ENCODE measurements around the gene RXRA. TPM values are rescaled to one million over a fixed set of nuclear protein-coding genes. Genes with fewer than 3 reads are reported as not detected.

The RXRA gene
- total and polyA plus RNA-seq, 7 donors, result 37.7 to 192 (median 139) TPM

GRCh38 chr9:134402182-134402581 lies 75.9 kb downstream of the RXRA start:
- Histone ChIP-seq H3K27ac (peak overlapping the region; percentile 81), H3K9me3 (no peaks in the 10 kb centered on the region), H3K4me3 (no peak overlapping the region), H3K36me3 (ENCODE audit: insufficient read depth in 1 of 2, low read depth in 1 of 2) (no peaks in the 10 kb centered on the region), H3K27me3 (ENCODE audit: insufficient read depth in 3 of 3, low read length in 2 of 3) (no peaks in the 10 kb centered on the region), H3K4me1 (peaks cover 74% of the 10 kb centered on the region)
- 84 to 94% (median 85%) methylated on average over 12 of the region's 12 CpGs for WGBS, 3 donors
- ATAC-seq, result no peak
- no peak for DNase-seq
- intact Hi-C loops (cut with DNase I), result no loop called here
- TF ChIP-seq CTCF (IDR thresholded peaks at IDR 0.05), result no peak

- H3K4me1 ChIP-seq, result peaks cover 82% of the 10 kb centered on the region
- no peaks in the 10 kb centered on the region for H3K9me3 ChIP-seq
- DNase-seq, result peak; percentile 78 to 91
- intact Hi-C loops (cut with DNase I), result no loop called here
- H3K36me3 ChIP-seq (ENCODE audit: insufficient read depth in 1 of 2, low read depth in 1 of 2), result no peaks in the 10 kb centered on the region
- no peaks in the 10 kb centered on the region for H3K27me3 ChIP-seq (ENCODE audit: insufficient read depth in 3 of 3, low read length in 2 of 3)
- peak overlapping the region; percentile 22 for H3K4me3 ChIP-seq
- 19 to 32% (median 21%) methylated on average over 9 to 11 of the region's 11 CpGs for WGBS, 3 donors
- ATAC-seq, result peak; percentile 74 to 77 (median 77)
- TF ChIP-seq CTCF (IDR thresholded peaks at IDR 0.05), result no peak
- peak overlapping the region; percentile 81 for H3K27ac ChIP-seq
These were observed 77.0 kb downstream of the RXRA start for GRCh38 chr9:134403292-134403681.

- intact Hi-C loops (cut with DNase I), result no loop called here
- H3K4me3 ChIP-seq, result peak overlapping the region; percentile 22
- peak; percentile 1 to 17 (median 4) for ATAC-seq
These were observed 77.5 kb downstream of the RXRA start for GRCh38 chr9:134403682-134404301.

GRCh38 chr9:134404376-134405358 lies 78.4 kb downstream of the RXRA start:
- H3K4me1 ChIP-seq, result peaks cover 87% of the 10 kb centered on the region
- H3K4me3 ChIP-seq, result peak overlapping the region; percentile 22
- WGBS, 3 donors, result 65 to 70% (median 68%) methylated on average over 31 to 34 of the region's 34 CpGs
- DNase-seq (no peak), ATAC-seq (no peak)
- no peaks in the 10 kb centered on the region for H3K36me3 ChIP-seq (ENCODE audit: insufficient read depth in 1 of 2, low read depth in 1 of 2)
- no peaks in the 10 kb centered on the region for H3K27me3 ChIP-seq (ENCODE audit: insufficient read depth in 3 of 3, low read length in 2 of 3)
- intact Hi-C loops (cut with DNase I), result loop anchor here in 1 of 2 donors (5.0 kb wide), 2 partner anchors 37 to 38 kb away; no protein-coding TSS in a partner anchor
- H3K27ac ChIP-seq, result peak overlapping the region; percentile 81
- no peaks in the 10 kb centered on the region for H3K9me3 ChIP-seq
- TF ChIP-seq CTCF (IDR thresholded peaks at IDR 0.05), result no peak

More at GRCh38 chr9:134403682-134404301, 77.5 kb downstream of the RXRA start:
- TF ChIP-seq CTCF (IDR thresholded peaks at IDR 0.05), result no peak
- peak; percentile 84 to 90 for DNase-seq
- Histone ChIP-seq H3K27me3 (ENCODE audit: insufficient read depth in 3 of 3, low read length in 2 of 3) (no peaks in the 10 kb centered on the region), H3K4me1 (peaks cover 83% of the 10 kb centered on the region), H3K27ac (peak overlapping the region; percentile 81), H3K36me3 (ENCODE audit: insufficient read depth in 1 of 2, low read depth in 1 of 2) (no peaks in the 10 kb centered on the region), H3K9me3 (no peaks in the 10 kb centered on the region)
- 5 to 9% (median 7%) methylated on average over 17 of the region's 17 CpGs for WGBS, 3 donors

All from psoas muscle (tissue), 8 donors.